Mucosa of descending colon (tissue), 3 donors: ENCODE data around the gene SNRPA. TPM values are rescaled to one million over a fixed set of nuclear protein-coding genes. Genes with fewer than 3 reads are reported as not detected.

Experiments
- ATAC-seq: fragments of 200-7000 bp; cut with Tn5 transposase; one replicate; pipeline ENCODE4 v1.9.1; 2020; ENCODE audit warnings: mild to moderate bottlenecking, moderate library complexity
- DNase-seq, 3 donors: peaks; one replicate each; pipeline ENCODE4 v3.0.0-alpha.2; 2020
- H3K36me3 ChIP-seq: fragments of 200-600 bp; one replicate; pipeline ENCODE4 v1.8.0; 2021; ENCODE audit warnings: low read depth, mild to moderate bottlenecking
- H3K4me1 ChIP-seq: fragments of 200-600 bp; one replicate; pipeline ENCODE4 v1.8.0; 2021; ENCODE audit warnings: low read depth, mild to moderate bottlenecking
- H3K4me3 ChIP-seq: fragments of 200-600 bp; one replicate; pipeline ENCODE4 v1.8.0; 2021; ENCODE audit warnings: mild to moderate bottlenecking
- H3K9me3 ChIP-seq: fragments of 200-600 bp; one replicate; pipeline ENCODE4 v1.8.0; 2021; ENCODE audit warnings: mild to moderate bottlenecking
- CTCF ChIP-seq: fragments of 200-600 bp; IDR thresholded peaks from one replicate; pipeline ENCODE4 v1.8.0; 2022; ENCODE audit warnings: antibody characterized with exemption, mild to moderate bottlenecking
- intact Hi-C, 2 donors: fragments of 100-400 bp; cut with DNase I in 1 of 2; cut with micrococcal nuclease in 1 of 2; formaldehyde crosslinking; loops; one replicate each; pipeline versions ENCODE4 v1.11.0 to v1.11.1; 2022; cut with DNase I, micrococcal nuclease
- total RNA-seq, 3 donors: library from RNA; stranded (reverse); fragmentation: NEBNext Ultra II Directional in 2 of 3; extraction: Animal tissue kit (Norgen Biotek cat#: 25700) in 2 of 3; gene quantifications; one replicate each; pipeline versions ENCODE4 v1.2.1 to v1.2.4, GENCODE V29; 2021 to 2023
- donor health status: DM: no; HTN: no; CAD: no; lungs with moderate emphysema.
- donor health status: DM: no; HTN: no; CAD: no.
- donor health status: DM: no; HTN: yes; CAD: no.

Gene SNRPA
- total RNA-seq, 3 donors from 2014 or later, result 54.0 to 81.7 (median 59.9) TPM

- Histone ChIP-seq H3K4me3 (no peak overlapping the region), H3K4me1 (peaks cover 6% of the 10 kb centered on the region), H3K9me3 (no peaks in the 10 kb centered on the region), H3K36me3 (no peaks in the 10 kb centered on the region)
- ATAC-seq (no peak), DNase-seq (peak in 1 of 3 donors; percentile 36)
- no peak for TF ChIP-seq CTCF
- intact Hi-C loops, result no loop called here
Measured at GRCh38 chr19:40713939-40714338, 37.1 kb upstream of the SNRPA start.

GRCh38 chr19:40714441-40715299, 36.3 kb upstream of the SNRPA start:
- peaks cover 11% of the 10 kb centered on the region for H3K4me1 ChIP-seq
- intact Hi-C loops, result no loop called here
- DNase-seq, result peak; percentile 96 to 97 (median 97)
- no peaks in the 10 kb centered on the region for H3K36me3 ChIP-seq
- peak; percentile 71 for ATAC-seq
- TF ChIP-seq CTCF, result no peak
- no peaks in the 10 kb centered on the region for H3K9me3 ChIP-seq
- H3K4me3 ChIP-seq, result no peak overlapping the region

- DNase-seq (peak in 2 of 3 donors; percentile 48 to 59), ATAC-seq (no peak)
- Histone ChIP-seq H3K9me3 (no peaks in the 10 kb centered on the region), H3K4me3 (no peak overlapping the region), H3K4me1 (peaks cover 25% of the 10 kb centered on the region), H3K36me3 (no peaks in the 10 kb centered on the region)
- no peak for TF ChIP-seq CTCF
- intact Hi-C loops, result no loop called here
Measured at GRCh38 chr19:40716031-40716481, 34.9 kb upstream of the SNRPA start.

- H3K36me3 ChIP-seq, result no peaks in the 10 kb centered on the region
- H3K4me3 ChIP-seq, result peak within 1 kb of the TSS; percentile 69
- H3K9me3 ChIP-seq, result no peaks in the 10 kb centered on the region
- H3K4me1 ChIP-seq, result peaks cover 30% of the 10 kb centered on the region
- intact Hi-C loops, result no loop called here
- peak; percentile 100 for DNase-seq
- TF ChIP-seq CTCF, result peak; percentile 27
- ATAC-seq, result peak; percentile 76
Measured at GRCh38 chr19:40716482-40717324, 34.3 kb upstream of the SNRPA start, which contains the start of the genes COQ8B and ITPKC. TSS of gene COQ8B (minus strand) at chr19:40716886. CDS start at chr19:40714632, 2,254 bp downstream. TSS of gene ITPKC (plus strand) at chr19:40717112. CDS start at chr19:40717136, 24 bp downstream.

GRCh38 chr19:40717325-40717879, 33.6 kb upstream of the SNRPA start:
- no peak for TF ChIP-seq CTCF
- intact Hi-C loops, result no loop called here
- no peak for ATAC-seq
- peaks cover 35% of the 10 kb centered on the region for H3K4me1 ChIP-seq
- peak overlapping the region; percentile 69 for H3K4me3 ChIP-seq
- H3K9me3 ChIP-seq, result no peaks in the 10 kb centered on the region
- DNase-seq, result peak in 1 of 3 donors; percentile 56
- no peaks in the 10 kb centered on the region for H3K36me3 ChIP-seq
